HG02884 (cell line): ENCODE measurements around the gene FOXI1.

Experiments used
- ATAC-seq: cut with Tn5 transposase; IDR thresholded peaks from one replicate; pipeline ENCODE4 v1.9.1; 2021; ENCODE audit warnings: mild to moderate bottlenecking, moderate library complexity; ENCODE audit not compliant: unreplicated experiment

Gene FOXI1

GRCh38 chr5:170105642-170106611, at the start of gene FOXI1:
Gene FOXI1, plus strand, starts transcription at chr5:170105897. Its CDS starts 61 bp downstream, at chr5:170105958.
- ATAC-seq, result no peak

GRCh38 chr5:170056561-170057267, 49.0 kb upstream of the FOXI1 start:
- no peak for ATAC-seq

GRCh38 chr5:170057311-170057710, 48.4 kb upstream of the FOXI1 start:
- no peak for ATAC-seq

- ATAC-seq, result no peak
Measured at GRCh38 chr5:170059221-170059620, 46.5 kb upstream of the FOXI1 start.

- ATAC-seq, result no peak
Measured at GRCh38 chr5:170067152-170067551, 38.5 kb upstream of the FOXI1 start.

GRCh38 chr5:170067574-170068170, 38.0 kb upstream of the FOXI1 start:
- ATAC-seq, result no peak

GRCh38 chr5:170069512-170069911, 36.2 kb upstream of the FOXI1 start:
- ATAC-seq, result no peak

- no peak for ATAC-seq
Measured at GRCh38 chr5:170070556-170071412, 34.9 kb upstream of the FOXI1 start.

GRCh38 chr5:170071748-170072147, 33.9 kb upstream of the FOXI1 start:
- no peak for ATAC-seq

- ATAC-seq, result no peak
Measured at GRCh38 chr5:170075696-170076095, 30.0 kb upstream of the FOXI1 start.

GRCh38 chr5:170076211-170076610, 29.5 kb upstream of the FOXI1 start:
- no peak for ATAC-seq

- ATAC-seq, result no peak
Measured at GRCh38 chr5:170076739-170077138, 29.0 kb upstream of the FOXI1 start.

GRCh38 chr5:170077526-170077925, 28.2 kb upstream of the FOXI1 start:
- ATAC-seq, result no peak

- no peak for ATAC-seq
Measured at GRCh38 chr5:170078458-170078857, 27.2 kb upstream of the FOXI1 start.

GRCh38 chr5:170078931-170079330, 26.8 kb upstream of the FOXI1 start:
- no peak for ATAC-seq

- ATAC-seq, result no peak
Measured at GRCh38 chr5:170080217-170080616, 25.5 kb upstream of the FOXI1 start.

GRCh38 chr5:170080786-170081445, 24.8 kb upstream of the FOXI1 start:
- no peak for ATAC-seq

GRCh38 chr5:170081616-170082015, 24.1 kb upstream of the FOXI1 start:
- ATAC-seq, result no peak

- no peak for ATAC-seq
Measured at GRCh38 chr5:170082701-170083100, 23.0 kb upstream of the FOXI1 start.

GRCh38 chr5:170087168-170087817, 18.4 kb upstream of the FOXI1 start:
- ATAC-seq, result no peak
